Parathyroid adenoma (tissue), 2 donors: ENCODE results near the gene PCOLCE2.
A peak's percentile ranks its signal among the peaks of the same experiment; 100 is the strongest.

Source experiments
- H2AFZ ChIP-seq: fragments of 300-600 bp; sonication (generic); one replicate; pipeline ENCODE4 v1.7.0; 2017; ENCODE audit warnings: antibody characterized with exemption, mild to moderate bottlenecking
- H3K27ac ChIP-seq: fragments of 300-600 bp; sonication (generic); one replicate; pipeline ENCODE4 v1.7.0; 2017
- H3K27me3 ChIP-seq: fragments of 300-600 bp; sonication (generic); one replicate; pipeline ENCODE4 v1.7.0; 2017; ENCODE audit warnings: low read length; ENCODE audit not compliant: control insufficient read depth, insufficient read depth
- H3K36me3 ChIP-seq: fragments of 300-600 bp; sonication (generic); one replicate; pipeline ENCODE4 v1.7.0; 2017; ENCODE audit warnings: low read length; ENCODE audit not compliant: control insufficient read depth, insufficient read depth
- H3K4me1 ChIP-seq: fragments of 300-600 bp; sonication (generic); one replicate; pipeline ENCODE4 v1.7.0; 2017; ENCODE audit warnings: control low read depth
- H3K4me2 ChIP-seq: fragments of 300-600 bp; sonication (generic); one replicate; pipeline ENCODE4 v1.7.0; 2017; ENCODE audit warnings: low read length
- H3K4me3 ChIP-seq: fragments of 300-600 bp; sonication (generic); one replicate; pipeline ENCODE4 v1.7.0; 2017; ENCODE audit warnings: low read depth, low read length
- H3K79me2 ChIP-seq: fragments of 300-600 bp; sonication (generic); one replicate; pipeline ENCODE4 v1.7.0; 2017; ENCODE audit warnings: control low read depth
- H3K9ac ChIP-seq: fragments of 300-600 bp; sonication (generic); one replicate; pipeline ENCODE4 v1.7.0; 2017; ENCODE audit warnings: mild to moderate bottlenecking
- H3K9me3 ChIP-seq: fragments of 300-600 bp; sonication (generic); one replicate; pipeline ENCODE4 v1.7.0; 2017; ENCODE audit warnings: low read length; ENCODE audit not compliant: control insufficient read depth
- CTCF ChIP-seq: fragments of 300-600 bp; sonication (generic); IDR thresholded peaks from one replicate; pipeline ENCODE4 v1.7.0; 2017; ENCODE audit warnings: antibody characterized with exemption, mild to moderate bottlenecking
- donor health status: primary hyperparathyroidism.

PCOLCE2 gene

DNA sequence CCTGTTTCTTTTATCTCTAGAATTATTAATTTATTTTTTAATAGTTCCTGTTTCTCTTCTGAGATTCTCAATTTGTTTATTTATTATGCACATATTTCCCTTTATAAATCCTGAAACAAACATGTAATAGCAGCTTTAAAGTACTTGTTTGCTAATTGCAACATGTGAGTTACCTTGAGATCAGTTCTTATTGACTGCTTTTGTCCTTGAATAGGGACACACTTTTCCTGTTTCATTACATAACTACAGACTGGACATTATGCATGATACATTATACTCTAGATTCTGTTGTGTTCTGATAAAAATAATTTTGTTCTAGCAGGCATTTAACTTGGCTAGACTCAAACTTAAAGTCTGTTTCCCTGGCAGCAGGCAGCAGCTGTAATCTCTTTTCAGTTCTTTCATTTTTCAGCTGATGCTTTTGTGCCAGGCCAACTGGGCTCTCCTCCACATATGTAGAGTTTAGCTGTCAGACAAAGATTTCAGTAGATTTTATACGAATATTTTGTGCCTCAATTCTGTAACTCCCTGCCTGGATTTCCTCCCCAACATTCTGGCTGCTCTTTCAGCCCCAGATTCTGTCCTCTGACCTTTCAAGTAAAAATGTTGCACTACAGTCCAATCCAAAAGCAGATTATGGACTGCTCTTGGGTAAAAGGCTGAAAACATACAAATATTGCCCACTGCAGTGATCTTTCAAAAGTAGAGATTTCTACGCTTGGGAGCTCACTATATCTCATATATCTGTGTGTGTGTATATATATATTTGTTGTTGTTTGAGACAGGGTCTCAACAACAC lies 41.9 kb downstream of the PCOLCE2 start:
- Histone ChIP-seq H3K79me2 (no peaks in the 10 kb centered on the region), H3K4me2 (no peak overlapping the region), H3K4me1 (no peaks in the 10 kb centered on the region), H3K9me3 (no peaks in the 10 kb centered on the region), H3K4me3 (no peak overlapping the region), H3K36me3 (no peaks in the 10 kb centered on the region), H2AFZ (no peak overlapping the region), H3K27me3 (no peaks in the 10 kb centered on the region), H3K9ac (no peak overlapping the region), H3K27ac (no peak overlapping the region)
- no peak for TF ChIP-seq CTCF

- H3K4me1 ChIP-seq, result no peaks in the 10 kb centered on the region
- H3K4me3 ChIP-seq, result no peak overlapping the region
- no peak overlapping the region for H3K9ac ChIP-seq
- no peak overlapping the region for H3K4me2 ChIP-seq
- H3K27me3 ChIP-seq, result no peaks in the 10 kb centered on the region
- no peaks in the 10 kb centered on the region for H3K9me3 ChIP-seq
- H3K79me2 ChIP-seq, result no peaks in the 10 kb centered on the region
- peak; percentile 23 for TF ChIP-seq CTCF
- H2AFZ ChIP-seq, result no peak overlapping the region
- no peak overlapping the region for H3K27ac ChIP-seq
- no peaks in the 10 kb centered on the region for H3K36me3 ChIP-seq
Observed at GRCh38 chr3:142844339-142844977, 44.4 kb downstream of the PCOLCE2 start.

- Histone ChIP-seq H2AFZ (no peak overlapping the region), H3K9ac (no peak overlapping the region), H3K4me3 (no peak overlapping the region), H3K4me1 (no peaks in the 10 kb centered on the region), H3K4me2 (no peak overlapping the region), H3K79me2 (no peaks in the 10 kb centered on the region), H3K27ac (no peak overlapping the region), H3K27me3 (no peaks in the 10 kb centered on the region), H3K36me3 (no peaks in the 10 kb centered on the region), H3K9me3 (no peaks in the 10 kb centered on the region)
- no peak for TF ChIP-seq CTCF
Observed at GRCh38 chr3:142839831-142840230, 49.1 kb downstream of the PCOLCE2 start.

GRCh38 chr3:142837526-142837925 lies 51.4 kb downstream of the PCOLCE2 start:
- Histone ChIP-seq H3K27me3 (no peaks in the 10 kb centered on the region), H3K36me3 (no peaks in the 10 kb centered on the region), H3K79me2 (no peaks in the 10 kb centered on the region), H3K27ac (no peak overlapping the region), H3K4me3 (no peak overlapping the region), H3K9ac (no peak overlapping the region), H3K4me1 (no peaks in the 10 kb centered on the region), H3K9me3 (no peaks in the 10 kb centered on the region), H2AFZ (no peak overlapping the region), H3K4me2 (no peak overlapping the region)
- no peak for TF ChIP-seq CTCF
